RPMI7951 (cell line): ENCODE data around the gene NID1. TPM values are rescaled to one million over a fixed set of nuclear protein-coding genes. Genes with fewer than 3 reads are reported as not detected.

Experiments
- DNase-seq: peaks from one replicate; pipeline ENCODE4 v3.0.0-alpha.2; 2012; ENCODE audit warnings: low read depth
- total RNA-seq: library from RNA; depleted of rRNA; stranded (reverse); fragments of >200 nt; shearing (Covaris generic); gene quantifications from 2 replicates; pipeline ENCODE4 v1.2.3, GENCODE V29; 2014; rRNA removed

NID1 gene, protein sequence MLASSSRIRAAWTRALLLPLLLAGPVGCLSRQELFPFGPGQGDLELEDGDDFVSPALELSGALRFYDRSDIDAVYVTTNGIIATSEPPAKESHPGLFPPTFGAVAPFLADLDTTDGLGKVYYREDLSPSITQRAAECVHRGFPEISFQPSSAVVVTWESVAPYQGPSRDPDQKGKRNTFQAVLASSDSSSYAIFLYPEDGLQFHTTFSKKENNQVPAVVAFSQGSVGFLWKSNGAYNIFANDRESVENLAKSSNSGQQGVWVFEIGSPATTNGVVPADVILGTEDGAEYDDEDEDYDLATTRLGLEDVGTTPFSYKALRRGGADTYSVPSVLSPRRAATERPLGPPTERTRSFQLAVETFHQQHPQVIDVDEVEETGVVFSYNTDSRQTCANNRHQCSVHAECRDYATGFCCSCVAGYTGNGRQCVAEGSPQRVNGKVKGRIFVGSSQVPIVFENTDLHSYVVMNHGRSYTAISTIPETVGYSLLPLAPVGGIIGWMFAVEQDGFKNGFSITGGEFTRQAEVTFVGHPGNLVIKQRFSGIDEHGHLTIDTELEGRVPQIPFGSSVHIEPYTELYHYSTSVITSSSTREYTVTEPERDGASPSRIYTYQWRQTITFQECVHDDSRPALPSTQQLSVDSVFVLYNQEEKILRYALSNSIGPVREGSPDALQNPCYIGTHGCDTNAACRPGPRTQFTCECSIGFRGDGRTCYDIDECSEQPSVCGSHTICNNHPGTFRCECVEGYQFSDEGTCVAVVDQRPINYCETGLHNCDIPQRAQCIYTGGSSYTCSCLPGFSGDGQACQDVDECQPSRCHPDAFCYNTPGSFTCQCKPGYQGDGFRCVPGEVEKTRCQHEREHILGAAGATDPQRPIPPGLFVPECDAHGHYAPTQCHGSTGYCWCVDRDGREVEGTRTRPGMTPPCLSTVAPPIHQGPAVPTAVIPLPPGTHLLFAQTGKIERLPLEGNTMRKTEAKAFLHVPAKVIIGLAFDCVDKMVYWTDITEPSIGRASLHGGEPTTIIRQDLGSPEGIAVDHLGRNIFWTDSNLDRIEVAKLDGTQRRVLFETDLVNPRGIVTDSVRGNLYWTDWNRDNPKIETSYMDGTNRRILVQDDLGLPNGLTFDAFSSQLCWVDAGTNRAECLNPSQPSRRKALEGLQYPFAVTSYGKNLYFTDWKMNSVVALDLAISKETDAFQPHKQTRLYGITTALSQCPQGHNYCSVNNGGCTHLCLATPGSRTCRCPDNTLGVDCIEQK
- total RNA-seq, result 50.9 and 60.2 TPM in 2 replicates

DNA sequence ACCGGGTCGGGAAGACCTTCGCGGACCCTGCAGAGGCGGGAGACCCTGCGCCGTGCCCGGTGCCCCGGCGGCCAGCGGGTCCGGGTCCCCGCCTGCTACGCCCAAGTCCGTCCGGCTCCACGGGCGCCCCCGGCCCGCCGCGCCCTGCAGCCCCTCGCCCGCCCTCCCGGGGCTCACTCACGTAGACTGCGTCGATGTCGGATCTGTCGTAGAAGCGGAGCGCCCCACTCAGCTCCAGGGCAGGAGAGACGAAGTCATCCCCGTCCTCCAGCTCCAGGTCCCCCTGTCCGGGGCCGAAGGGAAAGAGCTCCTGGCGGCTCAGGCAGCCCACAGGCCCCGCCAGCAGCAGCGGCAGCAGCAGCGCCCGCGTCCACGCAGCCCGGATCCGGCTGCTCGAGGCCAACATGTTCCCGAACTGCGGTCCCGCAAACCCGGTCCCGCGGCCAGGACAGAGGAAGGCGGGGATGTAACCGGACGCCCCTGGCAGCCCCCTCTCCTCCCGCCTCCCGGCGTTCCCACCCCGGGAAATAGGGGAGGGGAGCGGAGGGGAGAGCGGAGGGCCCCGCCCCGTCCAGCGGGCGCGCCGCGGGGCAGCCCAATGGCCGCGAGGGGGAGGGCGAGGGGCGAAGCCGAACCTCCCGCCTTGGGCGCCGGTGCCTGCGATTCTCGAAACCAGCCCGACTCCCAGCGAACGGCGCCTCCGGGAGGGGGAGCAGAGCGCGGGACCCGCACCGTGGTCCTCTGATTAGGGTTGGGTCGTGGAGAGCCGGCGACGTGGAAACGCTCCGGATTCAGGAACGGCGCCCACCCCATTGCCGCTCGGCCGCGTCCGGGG is at the start of gene NID1:
TSS of gene NID1 (minus strand) at position 417 of the 835 bp plus-strand sequence. CDS start at position 406, 11 bp downstream.
- peak; percentile 80 for DNase-seq

DNA sequence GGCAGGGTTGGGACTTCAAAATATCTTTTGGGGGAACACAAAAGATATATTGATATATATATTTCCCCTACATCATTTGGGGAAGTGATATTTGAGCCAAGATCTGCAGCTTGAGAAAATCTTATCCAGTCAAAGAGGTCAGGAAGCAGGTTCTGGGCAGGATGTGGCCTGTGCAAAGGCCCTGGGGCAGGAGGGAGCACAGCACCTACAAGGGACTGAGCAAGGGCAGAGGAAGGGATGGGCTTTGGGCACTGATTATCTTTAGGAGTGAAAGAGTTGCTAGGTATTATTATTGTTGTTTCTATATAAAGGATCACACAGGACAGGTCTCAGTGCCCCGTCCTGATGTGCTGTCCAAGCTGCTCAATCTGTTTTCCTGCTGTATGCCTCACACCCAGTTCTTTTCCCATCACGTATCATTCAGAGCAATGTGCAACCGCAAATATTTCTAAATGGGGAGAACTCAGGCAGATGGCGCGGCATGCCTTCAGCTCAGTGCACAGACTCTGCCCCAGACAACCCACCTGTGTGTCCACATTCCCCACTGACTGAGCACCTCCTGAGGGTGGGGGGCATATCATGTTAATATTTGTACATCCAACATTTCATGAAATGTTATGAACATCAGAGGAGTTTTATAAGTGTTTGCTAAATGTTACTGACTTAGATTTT is 49.3 kb upstream of the NID1 start:
- no peak for DNase-seq

DNA sequence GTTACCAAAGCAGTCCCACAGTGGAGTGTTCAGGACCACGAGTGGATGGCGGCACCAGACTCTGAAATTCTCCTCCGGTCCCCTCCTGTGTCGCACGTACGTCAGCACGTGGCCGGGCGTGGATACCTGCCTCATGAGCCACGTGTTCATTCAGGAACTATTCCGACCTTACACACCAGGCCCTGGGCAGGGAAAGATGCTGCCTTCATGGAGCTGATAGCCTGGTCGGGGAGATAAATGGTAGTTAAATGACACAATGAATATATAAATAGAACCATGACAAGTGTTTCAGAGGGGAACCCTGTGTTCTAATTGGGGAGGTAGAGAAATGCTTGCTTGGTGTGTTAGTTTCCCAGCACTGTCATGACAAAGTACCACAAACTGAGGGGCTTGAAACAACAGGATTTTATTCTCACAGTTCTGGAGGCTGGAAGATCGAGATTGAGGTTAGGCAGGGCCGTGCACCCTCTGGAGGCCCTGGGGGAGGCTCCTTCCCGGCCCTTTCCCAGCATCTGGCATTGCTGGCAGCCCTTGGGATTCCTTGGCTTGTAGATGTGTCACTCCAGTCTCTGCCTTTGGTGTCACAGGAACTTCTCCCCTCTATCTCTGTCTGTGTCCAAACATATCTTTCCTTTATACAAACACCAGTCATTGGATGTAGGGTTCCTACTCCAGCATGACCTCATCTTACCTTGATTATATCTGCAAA is 48.6 kb upstream of the NID1 start:
- no peak for DNase-seq

DNA sequence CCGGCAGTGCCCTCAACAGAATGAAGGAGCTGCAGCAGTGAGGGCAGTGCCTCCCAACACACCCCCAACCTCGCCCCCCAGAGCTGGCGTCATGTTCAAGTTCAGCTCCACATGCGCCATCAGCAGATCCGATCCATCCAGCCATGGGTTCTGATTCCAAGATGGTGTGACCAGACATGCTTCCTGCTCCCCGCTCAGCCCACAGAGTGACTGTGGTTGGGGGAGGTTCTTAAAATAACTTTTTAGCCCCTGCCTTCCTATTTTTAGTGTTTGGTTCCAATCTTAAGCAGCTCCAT is 47.4 kb upstream of the NID1 start:
- DNase-seq, result no peak

DNA sequence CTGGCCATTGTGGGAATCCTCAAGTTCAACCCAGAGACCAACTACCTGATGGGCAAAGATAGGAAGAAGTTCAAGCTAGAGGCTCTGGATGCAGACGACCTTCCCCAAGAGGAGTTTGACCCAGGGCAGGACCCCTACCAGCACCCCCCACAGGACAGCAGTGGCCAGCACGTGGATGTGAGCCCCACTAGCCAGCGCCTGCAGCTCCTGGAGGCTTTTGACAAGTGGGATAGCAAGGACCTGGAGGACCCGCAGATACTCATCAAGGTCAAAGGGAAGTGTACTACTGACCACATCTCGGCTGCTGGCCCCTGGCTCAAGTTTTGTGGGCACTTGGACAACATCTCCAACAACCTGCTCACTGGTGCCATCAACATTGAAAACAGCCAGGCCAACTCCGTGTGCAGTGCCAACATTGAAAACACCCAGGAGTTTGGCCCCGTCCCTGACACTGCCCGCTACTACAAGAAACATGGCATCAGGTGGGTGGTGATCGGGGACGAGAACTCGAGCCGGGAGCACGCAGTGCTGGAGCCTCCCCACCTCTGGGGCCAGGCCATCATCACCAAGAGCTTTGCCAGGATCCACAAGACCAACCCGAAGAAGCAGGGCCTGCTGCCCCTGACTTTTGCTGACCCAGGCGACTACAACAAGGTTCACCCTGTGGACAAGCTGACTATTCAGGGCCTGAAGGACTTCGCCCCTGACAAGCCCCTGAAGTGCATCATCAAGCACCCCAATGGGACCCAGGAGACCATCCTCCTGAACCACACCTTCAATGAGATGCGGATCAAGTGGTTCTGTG is 46.8 kb upstream of the NID1 start:
- no peak for DNase-seq

DNA sequence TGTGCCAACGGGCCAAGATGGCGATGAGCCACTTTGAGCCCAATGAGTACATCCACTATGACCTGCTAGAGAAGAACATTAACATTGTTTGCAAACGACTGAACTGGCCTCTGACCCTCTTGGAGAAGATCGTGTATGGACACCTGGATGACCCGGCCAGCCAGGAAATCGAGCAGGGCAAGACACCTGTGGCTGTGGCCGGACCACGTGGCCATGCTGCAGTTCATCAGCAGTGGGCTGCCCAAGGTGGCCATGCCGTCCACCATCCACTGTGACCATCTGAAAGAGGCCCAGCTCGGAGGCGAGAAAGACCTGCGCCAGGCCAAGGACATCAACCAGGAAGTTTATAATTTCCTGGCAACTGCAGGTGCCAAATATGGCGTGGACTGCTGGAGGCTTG is 45.2 kb upstream of the NID1 start:
- no peak for DNase-seq

DNA sequence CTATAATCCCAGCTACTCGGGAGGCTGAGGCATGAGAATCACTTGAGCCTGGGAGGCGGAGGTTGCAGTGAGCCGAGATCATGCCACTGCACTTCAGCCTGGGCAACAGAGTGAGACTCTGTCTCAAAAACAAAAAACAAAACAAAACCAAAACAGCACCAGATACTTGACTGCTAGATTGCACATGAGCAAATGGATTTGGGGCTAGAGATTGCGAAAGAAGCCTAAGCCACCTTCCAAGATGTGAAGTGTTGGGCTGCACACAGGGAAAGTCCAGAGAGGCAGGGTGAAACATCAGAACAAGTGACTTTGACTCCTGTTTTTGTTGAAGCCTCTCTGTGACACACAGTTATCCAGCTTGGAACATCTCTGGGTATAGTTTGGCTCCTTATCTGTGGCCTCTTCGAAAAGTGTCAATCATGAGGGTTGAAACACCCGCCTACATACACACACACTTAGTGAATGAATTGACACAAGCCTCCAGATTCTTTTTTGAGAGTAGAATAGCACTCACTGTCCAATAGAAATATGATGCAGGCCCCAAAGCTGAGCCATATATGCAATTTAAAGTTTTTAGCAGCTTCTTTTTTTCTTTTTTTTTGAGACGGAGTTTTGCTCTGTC is 43.2 kb upstream of the NID1 start:
- no peak for DNase-seq

DNA sequence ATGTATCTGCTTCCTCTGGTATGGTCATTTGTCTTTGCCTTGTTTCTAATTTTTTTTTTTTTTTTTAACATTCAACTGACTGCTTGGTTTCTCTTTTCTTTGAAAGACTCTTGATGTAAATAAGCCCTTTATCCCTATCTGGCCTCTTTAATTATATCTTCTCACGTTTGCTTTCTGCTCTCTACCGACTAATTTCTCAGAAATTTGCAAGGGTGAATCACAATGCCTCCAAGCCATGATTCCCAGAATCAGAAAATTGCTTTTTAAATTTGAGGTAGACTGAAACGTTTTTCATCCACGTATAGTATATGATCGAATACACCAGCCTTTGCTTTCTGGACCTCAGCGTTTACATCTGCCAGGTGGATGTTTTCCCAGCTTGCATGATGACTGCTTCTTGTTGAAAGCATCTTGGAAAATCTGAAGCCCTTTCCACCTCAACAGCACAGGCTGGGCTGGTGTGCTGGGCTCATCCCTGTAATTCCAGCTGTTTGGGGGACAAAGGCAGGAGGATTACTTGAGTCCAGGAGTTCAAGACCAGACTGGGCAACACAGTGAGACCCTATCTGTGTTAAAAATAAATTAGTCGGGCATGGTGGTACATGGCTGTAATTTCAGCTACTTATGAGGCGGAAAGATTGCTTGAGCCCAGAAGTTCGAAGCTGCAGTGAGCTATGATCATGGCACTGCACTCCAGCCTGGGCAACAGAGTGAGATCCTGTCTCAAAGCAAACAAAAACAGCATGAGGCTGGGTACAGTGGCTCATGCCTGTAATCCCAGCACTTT is 42.4 kb upstream of the NID1 start:
- peak; percentile 39 for DNase-seq

DNA sequence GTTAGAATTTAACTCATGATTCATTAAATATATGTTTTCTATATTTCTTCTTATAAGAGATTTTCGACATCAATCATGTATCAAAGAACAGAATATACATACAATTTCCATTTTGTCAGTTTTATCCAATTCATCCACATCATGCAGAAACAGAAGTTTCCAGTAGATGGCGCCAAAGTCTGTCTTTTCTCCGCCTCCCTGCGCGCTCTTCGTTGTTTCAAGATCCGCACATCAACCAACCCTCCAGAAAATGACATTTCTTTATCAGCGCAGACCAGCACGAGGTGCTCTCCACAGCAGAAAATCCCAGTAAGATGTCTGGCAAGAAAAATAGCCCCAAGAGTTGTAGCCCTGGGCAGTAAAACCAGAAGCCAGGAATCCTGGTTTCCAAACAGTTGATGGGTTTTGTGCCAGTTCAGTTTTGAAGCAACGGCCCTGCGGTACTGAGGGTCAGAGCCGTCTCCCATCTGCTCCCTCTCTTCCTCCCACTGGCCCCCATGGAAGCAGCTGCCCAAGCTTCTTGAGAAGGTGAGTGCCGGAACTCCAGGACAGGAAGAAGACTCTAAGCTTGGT is 38.8 kb upstream of the NID1 start:
- DNase-seq, result peak; percentile 44

DNA sequence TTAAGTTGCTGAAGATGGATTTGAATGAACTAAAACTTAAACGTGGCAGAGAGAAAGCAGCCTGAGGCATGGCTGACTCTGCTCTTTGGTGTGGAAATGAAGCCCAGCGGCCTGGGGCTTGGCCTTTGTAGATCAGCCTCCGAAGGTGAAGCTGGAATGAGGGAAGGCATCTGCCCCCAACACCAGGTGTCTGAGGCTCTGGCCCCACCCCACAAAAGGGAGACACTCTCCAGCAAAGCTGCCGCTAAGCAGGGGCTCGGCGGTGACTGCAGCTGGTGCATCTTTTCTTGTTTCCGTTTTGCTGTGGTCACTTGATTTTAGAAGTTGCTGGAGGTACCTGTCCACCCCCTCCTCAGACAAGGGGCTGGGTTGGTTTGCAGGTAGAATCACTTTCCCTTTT is 38.2 kb upstream of the NID1 start:
- no peak for DNase-seq

DNA sequence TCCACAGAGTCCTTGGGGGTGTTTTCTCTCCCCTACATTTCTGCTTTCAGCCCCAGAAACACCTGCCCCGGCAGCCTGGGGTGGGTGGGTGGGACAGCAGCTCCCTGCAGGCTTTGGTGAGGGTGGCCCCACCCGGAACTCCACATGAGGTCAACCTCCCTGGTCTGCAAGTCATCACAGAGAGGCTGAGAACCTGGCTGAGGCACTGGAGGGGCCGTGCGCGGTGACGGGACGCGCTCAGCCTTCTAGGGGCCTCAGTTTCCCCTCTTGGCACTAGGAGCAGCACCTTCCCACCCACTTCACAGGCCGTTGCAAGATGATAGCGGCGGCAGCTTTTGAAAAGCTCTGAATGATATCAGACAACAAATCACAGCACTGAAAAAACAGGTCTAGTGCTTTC is 37.7 kb upstream of the NID1 start:
- no peak for DNase-seq

DNA sequence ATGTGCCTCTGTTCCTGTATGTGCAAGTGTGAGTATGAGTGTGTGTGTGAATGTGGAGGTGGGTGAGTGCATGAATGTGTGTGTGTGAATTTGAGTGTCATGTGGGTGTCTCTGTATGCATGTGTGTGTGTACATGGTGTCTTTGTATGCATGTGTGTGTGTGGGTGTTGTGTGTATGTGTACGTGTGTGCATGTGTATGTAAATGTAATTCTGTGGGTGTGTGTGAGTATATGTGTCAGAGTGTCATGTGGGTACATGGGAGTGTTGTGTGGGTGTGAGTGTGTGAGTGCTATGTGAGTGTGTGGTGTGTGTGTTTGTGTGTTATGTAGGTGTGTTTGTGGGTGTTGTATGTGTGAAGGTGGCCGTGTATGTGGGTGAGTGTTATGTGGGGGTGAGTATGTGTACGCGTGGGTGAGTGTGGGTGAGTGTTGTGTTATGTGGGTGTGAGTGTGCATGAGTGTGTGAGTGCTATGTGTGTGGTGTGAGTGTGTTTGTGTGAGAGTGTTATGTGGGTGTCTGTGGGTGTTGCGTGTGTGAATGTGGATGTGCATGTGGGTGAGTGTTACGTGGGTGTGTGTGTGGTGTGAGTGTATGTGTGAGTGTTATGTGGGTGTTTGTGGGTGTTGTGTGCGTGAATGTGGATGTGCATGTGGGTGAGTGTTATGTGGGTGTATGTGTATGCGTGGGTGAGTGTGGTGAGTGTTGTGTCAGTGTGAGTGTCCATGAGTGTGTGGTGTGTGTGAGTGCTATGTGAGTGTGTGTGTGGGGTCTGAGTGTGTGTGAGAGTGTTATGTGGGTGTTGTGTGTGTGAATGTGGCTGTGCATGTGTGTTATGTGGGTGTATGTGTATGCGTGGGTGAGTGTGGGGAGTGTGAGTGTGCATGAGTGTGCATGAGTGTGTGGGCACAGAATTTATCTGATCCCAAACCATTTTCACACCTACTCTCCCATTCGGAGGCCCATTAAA is 36.6 kb upstream of the NID1 start:
- DNase-seq, result no peak

DNA sequence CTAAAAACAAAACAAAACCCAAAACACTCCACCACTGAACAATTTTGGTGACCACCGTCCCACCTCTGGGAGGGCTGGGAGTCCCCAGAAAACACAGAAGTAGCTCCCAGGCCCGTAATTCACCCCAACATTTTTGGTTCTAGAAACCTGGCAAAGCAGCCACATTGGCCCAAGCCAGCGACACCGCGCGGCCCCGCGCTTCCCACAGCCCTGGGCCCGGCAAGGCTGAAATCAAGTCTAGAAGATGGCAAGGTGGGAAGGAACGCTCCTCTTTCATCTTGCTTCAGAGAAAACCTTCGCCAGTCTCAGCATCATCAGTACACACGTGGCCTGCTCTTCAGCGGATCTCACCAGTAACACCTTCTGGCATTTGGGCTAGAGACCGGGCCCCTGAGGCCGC is 35.9 kb upstream of the NID1 start:
- DNase-seq, result no peak

DNA sequence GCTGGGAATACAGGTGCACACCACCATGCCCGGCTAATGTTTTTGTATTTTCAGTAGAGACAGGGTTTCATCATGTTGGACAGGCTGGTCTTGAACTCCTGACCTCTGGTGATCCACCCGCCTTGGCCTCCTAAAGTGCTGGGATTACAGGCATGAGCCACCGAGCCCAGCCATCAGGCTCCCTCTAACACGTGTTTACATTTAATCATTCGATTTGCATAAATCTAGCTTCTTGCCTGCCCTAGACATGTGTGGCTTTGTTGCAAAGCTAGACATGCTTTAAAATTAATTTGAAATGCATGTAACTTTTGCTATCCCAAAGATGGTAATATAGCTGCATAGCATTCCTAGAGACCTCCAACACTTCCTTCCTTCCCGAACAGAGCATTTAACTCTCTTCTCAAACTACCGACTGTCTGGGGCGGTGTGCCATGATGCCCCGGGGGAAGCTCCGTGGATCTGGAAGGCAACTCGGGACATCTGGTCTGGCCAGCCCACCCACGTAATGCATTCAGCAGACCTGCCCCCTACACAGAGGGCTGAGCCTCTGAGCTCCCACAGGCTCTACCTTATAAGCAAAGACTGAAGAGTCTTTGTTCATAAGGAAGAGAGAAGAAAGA is 34.6 kb upstream of the NID1 start:
- DNase-seq, result peak; percentile 83

DNA sequence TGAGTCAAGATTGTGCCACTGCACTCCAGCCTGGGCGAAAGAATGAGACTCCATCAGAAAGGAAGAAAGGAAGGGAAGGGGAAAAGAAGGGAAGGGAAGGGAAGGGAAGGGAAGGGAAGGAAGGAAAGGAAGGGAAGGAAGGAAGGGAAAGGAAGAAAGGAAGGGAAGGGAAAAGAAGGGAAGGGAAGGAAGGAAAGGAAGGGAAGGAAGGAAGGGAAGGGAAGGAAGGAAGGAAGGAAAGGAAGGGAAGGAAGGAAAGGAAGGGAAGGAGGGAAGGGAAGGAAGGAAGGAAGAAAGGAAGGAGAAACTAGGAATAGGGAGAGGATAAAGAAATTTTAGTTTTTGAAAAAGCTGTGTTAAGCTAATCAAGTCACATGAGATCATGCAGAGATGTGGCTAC is 33.4 kb upstream of the NID1 start:
- DNase-seq, result no peak
